Bladder microvascular endothelial cell (primary cell): ENCODE data around the gene WFDC9. TPM values are rescaled to one million over a fixed set of nuclear protein-coding genes. Genes with fewer than 3 reads are reported as not detected.

Experiments used
- total RNA-seq: library from RNA; depleted of rRNA; stranded (reverse); fragments of >200 nt; gene quantifications from 2 replicates; pipeline ENCODE4 v1.2.3, GENCODE V29; 2014

The WFDC9 gene
- total RNA-seq: not detected in 2 replicates

GRCh38 chr20:45631184-45631583 is at the start of gene WFDC9:
TSS of gene WFDC9 (minus strand) at chr20:45631284. CDS start at chr20:45610181, 21,103 bp downstream.

GRCh38 chr20:45670139-45670538 is 39.1 kb upstream of the WFDC9 start, which contains the start of gene WFDC11:
TSS of gene WFDC11 (minus strand) at chr20:45670239. CDS start at chr20:45650600, 19,639 bp downstream.

GRCh38 chr20:45629496-45630100 is 1.5 kb downstream of the WFDC9 start, which contains the start of gene WFDC10A:
TSS of gene WFDC10A (plus strand) at chr20:45629739. CDS start at chr20:45629814, 75 bp downstream.

GRCh38 chr20:45579184-45579583 is 51.9 kb downstream of the WFDC9 start, which contains the start of gene WFDC8:
TSS of gene WFDC8 (minus strand) at chr20:45579284. CDS start at chr20:45579247, 37 bp downstream.

Other genes starting within 250 kb of the WFDC9 start
- gene DBNDD2, start 223.0 kb downstream of the WFDC9 start, total RNA-seq: 1.5 and 6.1 TPM in 2 replicates
- gene PIGT, start 215.1 kb downstream of the WFDC9 start, total RNA-seq: 13.0 and 30.6 TPM in 2 replicates
- gene WFDC2, start 161.5 kb downstream of the WFDC9 start, total RNA-seq: not detected in 2 replicates
- gene SPINT3, start 115.7 kb downstream of the WFDC9 start, total RNA-seq: not detected in 2 replicates
- gene WFDC6, start 91.8 kb downstream of the WFDC9 start, total RNA-seq: not detected in 2 replicates
- gene EPPIN, start 83.9 kb downstream of the WFDC9 start, total RNA-seq: not detected in 2 replicates
- gene WFDC8, start 52.0 kb downstream of the WFDC9 start, total RNA-seq: not detected in 2 replicates
- gene WFDC10A, start 1.5 kb downstream of the WFDC9 start, total RNA-seq: not detected in 2 replicates
- not detected in 2 replicates for gene WFDC11, start 39.0 kb upstream of the WFDC9 start, total RNA-seq
- gene WFDC13, start 70.8 kb upstream of the WFDC9 start, total RNA-seq: not detected in 2 replicates
- not detected in 2 replicates for gene WFDC10B, start 73.7 kb upstream of the WFDC9 start, total RNA-seq
- not detected in 2 replicates for gene SPINT4, start 91.1 kb upstream of the WFDC9 start, total RNA-seq
- not detected in 2 replicates for gene WFDC3, start 160.6 kb upstream of the WFDC9 start, total RNA-seq
- gene DNTTIP1, start 160.7 kb upstream of the WFDC9 start, total RNA-seq: 12.7 and 13.6 TPM in 2 replicates
- 8.9 and 20.7 TPM in 2 replicates for gene UBE2C, start 181.4 kb upstream of the WFDC9 start, total RNA-seq
- gene TNNC2, start 196.0 kb upstream of the WFDC9 start, total RNA-seq: not detected in 2 replicates
- gene SNX21, start 202.5 kb upstream of the WFDC9 start, total RNA-seq: 10.2 and 13.4 TPM in 2 replicates
- 26.4 and 32.9 TPM in 2 replicates for gene ACOT8, start 226.1 kb upstream of the WFDC9 start, total RNA-seq
- 6.0 and 9.9 TPM in 2 replicates for gene ZSWIM3, start 226.3 kb upstream of the WFDC9 start, total RNA-seq
- 1.9 and 4.0 TPM in 2 replicates for gene ZSWIM1, start 249.9 kb upstream of the WFDC9 start, total RNA-seq